Frontal cortex (tissue), 4 donors: ENCODE data around the gene ANKRD30B. TPM values are rescaled to one million over a fixed set of nuclear protein-coding genes. Genes with fewer than 3 reads are reported as not detected.
"Not testable (repeated sequence)": the region's sequence is repeated elsewhere in the genome, so short reads cannot be mapped to it uniquely, and the experiment has no call there.

Experiments used
- DNase-seq, 2 donors: peaks; one replicate each; pipeline ENCODE4 v3.0.0; 2012; ENCODE audit warnings: low spot score in 2 of 2
- FAIRE-seq: peaks from 2 replicates; lab custom pipeline; 2012; peaks lifted over from hg19 to GRCh38; lab: Jason Lieb, UNC
- small RNA-seq: library from RNA; depleted of rRNA; stranded (forward); fragments of <200 nt; gene quantifications from one replicate; pipeline ENCODE3, GENCODE V24; 2014
- total RNA-seq: library from RNA; depleted of rRNA; stranded (reverse); fragments of >200 nt; gene quantifications from one replicate; pipeline ENCODE4 v1.2.3, GENCODE V29; 2014
- donor health status: control.
- donor health status: control.
- donor health status: control.

Gene ANKRD30B
- total RNA-seq, 1 donor from 2014 or later, result 3.3 TPM

DNA sequence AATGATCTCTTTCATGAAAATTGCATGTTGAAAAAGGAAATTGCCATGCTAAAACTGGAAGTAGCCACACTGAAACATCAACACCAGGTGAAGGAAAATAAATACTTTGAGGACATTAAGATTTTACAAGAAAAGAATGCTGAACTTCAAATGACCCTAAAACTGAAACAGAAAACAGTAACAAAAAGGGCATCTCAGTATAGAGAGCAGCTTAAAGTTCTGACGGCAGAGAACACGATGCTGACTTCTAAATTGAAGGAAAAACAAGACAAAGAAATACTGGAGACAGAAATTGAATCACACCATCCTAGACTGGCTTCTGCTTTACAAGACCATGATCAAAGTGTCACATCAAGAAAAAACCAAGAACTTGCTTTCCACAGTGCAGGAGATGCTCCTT is 103.6 kb downstream of the ANKRD30B start:
- not testable (repeated sequence) for DNase-seq, FAIRE-seq

DNA sequence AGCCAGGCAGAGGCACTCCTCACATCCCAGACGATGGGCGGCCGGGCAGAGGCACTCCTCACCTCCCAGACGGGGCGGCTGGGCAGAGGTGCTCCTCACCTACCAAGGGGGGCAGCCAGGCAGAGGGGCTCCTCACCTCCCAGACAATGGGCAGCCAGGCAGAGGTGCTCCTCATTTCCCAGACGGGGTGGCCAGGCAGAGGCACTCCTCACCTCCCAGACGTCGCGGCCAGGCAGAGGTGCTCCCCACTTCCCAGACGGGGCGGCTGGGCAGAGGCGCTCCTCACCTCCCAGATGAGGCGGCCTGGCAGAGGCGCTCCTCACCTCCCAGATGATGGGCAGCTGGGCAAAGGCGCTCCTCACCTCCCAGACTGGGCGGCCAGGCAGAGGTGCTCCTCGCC is 107.7 kb downstream of the ANKRD30B start:
- not testable (repeated sequence) for FAIRE-seq, DNase-seq

DNA sequence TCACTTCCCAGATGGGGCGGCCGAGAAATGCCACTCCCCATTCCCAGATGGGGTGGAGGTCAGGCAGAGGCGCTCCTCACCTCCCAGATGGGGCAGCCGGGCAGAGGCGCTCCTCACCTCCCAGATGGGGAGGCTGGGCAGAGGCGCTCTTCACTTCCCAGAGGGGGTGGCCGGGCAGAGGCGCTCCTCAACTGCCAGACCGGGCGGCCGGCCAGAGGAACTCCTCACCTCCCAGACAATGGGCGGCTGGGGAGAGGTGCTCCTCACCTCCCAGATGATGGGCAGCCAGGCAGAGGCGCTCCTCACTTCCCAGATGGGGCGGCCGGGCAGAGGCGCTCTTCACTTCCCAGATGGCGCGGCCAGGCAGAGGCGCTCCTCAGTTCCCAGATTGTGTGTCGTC is 108.3 kb downstream of the ANKRD30B start:
- DNase-seq, FAIRE-seq: not testable (repeated sequence)

DNA sequence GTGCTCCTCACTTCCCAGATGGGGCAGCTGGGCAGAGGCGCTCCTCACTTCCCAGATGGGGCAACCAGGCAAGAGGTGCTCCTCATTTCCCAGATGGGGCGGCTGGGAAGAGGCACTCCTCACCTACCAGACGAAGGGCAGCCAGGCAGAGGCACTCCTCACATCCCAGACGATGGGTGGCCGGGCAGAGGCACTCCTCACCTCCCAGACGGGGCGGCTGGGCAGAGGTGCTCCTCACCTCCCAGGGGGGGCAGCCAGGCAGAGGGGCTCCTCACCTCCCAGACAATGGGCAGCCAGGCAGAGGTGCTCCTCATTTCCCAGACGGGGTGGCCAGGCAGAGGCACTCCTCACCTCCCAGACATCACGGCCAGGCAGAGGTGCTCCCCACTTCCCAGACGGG is 110.5 kb downstream of the ANKRD30B start:
- FAIRE-seq, result not testable (repeated sequence)

DNA sequence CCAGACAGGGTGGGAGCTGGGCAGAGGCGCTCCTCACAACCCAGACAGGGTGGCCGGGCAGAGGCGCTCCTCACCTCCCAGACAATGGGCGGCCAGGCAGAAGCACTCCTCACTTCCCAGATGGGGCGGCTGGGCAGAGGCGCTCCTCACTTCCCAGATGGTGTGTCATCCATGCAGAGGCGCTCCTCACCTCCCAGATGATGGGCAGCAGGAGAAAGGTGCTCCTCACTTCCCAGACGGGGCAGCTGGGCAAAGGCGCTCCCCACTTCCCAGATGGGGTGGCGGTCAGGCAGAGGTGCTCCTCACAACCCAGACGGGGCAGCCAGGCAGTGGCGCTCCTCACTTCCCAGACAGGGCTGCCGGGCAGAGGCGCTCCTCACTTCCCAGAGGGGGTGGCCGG is 112.0 kb downstream of the ANKRD30B start:
- not testable (repeated sequence) for FAIRE-seq, DNase-seq

More for the DNA sequence above, 110.5 kb downstream of the ANKRD30B start:
- DNase-seq, result not testable (repeated sequence)

DNA sequence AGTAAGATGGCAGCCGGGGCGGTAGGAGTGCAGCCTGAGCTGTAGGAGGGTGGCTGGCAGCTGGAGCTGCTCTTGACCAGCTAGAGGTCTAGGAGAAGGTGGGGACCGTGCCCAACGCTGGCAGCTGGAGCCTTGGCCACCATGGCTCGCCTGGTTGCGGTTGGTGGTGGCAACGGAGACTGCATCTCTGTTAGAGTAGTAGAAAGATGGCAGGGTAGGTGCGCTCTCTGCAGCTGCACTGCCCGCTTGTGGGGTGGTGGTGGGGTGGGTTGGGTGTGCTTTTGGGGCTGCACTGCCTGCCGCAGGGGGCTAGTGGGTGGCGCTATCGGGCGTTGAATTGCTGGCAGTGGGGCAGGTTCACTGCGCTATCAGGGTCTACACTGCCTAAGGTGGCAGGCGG is 118.5 kb downstream of the ANKRD30B start:
- DNase-seq, FAIRE-seq: not testable (repeated sequence)

DNA sequence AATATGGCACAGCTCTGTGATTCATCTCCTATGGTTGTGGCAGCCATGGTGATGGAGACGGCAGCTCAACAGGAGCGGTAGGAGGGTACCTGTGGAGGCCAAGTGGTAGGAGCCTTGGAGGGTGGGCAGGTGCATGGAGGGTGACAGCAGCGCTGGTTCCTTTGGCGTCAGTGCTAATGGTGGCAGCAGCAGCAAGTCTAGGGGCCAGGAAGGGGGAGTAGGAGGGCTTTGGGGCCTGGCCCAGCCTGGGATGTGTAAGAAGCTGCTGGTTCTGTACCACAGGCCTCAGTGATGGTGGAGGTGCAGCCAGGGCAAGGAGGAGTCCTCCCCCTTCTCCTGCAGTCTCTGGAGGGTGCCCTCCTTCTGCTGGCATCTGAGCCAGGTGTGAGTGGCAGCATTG is 120.0 kb downstream of the ANKRD30B start:
- FAIRE-seq, DNase-seq: not testable (repeated sequence)

DNA sequence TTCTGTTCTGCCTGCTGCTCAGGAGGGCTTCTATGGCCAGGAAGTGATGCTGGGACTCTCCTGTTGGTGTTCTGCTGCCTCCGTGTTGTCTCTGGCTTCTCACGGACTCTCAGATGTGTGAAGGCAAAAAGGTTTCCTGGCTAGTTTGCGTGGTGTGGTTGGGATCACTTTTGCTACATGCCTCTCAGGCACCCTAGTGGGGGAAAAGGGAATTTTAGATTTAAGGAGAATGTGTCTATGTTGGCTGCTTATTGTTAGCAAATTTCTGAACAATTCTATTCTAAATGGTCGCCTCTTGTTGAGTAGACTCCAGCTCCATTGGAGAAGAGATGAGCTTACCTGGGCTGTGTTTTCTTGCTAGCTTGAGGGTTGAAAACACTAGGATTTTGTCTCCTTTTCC is 120.9 kb downstream of the ANKRD30B start:
- DNase-seq, FAIRE-seq: not testable (repeated sequence)

DNA sequence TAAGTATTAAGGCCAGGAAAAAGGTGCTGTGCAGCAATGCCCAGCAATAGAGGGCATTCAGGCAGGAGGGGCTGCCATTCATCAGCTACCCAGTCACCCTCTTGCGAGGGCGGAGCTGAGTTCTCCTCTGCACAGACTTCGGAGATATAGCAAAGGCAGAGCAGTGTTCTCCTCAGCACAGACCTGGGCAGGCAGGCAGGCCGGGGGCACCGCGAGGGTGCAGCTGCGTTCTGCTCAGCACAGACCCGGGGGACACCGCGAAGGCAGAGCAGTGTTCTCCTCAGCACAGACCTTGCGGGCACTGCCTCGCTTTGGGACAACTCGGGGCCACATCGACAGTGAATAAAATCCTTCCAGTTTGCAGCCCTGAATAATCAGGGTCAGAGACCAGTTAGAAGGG is 130.9 kb downstream of the ANKRD30B start:
- DNase-seq, FAIRE-seq: not testable (repeated sequence)

DNA sequence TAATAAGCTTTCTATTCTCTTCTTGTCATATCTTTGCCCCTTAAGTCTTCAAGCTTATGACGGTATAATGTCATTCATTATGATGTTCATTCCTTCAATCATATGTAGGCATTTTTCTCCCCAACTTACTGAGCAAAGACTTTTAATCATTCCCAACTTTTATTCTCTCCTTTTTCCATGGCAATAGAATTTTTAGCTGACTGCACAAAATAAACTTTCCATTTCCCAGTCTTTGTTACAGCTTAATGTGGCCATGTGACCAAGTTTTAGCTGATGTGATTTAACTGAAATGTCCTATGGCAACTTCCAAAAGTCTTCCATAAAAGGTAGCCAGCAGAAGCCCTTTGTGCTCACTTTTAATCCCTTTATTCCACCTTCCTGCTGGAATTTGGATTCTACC is 152.5 kb downstream of the ANKRD30B start:
- FAIRE-seq (no peak), DNase-seq (no peak)

Small RNAs within 50 kb of the gene (small RNA-seq; reads per million reads assigned to genes)
- gene MIR3156-2 (not detected), gene RNU6-1210P (not detected)

Other genes starting within 250 kb of the ANKRD30B start
- under 0.01 TPM for gene POTEC, start 204.6 kb upstream of the ANKRD30B start, total RNA-seq